ENCODE data around the gene ENO2.

DNA sequence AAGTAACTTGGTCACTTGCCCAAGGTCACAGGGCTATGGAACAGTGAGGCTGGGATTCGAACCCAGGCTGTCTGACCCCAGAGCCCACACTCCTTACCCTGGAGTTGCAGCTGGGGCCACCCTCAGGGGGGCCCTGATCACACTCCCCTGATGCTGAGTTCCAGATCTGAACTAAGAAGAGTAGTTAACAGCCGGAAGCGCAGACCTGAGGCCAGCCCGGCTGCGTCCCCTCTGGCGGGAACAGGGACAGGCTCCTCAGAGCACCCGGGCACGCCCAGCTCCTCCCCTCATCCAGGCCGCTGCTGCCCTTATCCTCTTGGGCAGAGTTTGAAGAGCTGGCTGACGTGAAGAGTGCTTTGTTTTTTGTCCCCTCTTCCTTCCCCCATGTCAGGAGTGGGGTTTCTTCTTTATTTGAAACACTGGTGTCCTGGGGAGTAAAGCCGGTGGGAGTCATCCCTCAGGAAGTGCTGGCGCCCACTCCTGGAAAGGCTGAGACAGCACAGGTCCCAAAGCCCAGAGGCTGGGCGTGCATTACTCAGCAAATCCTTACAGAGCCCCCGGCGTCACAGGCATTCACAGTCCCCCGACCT is 47.4 kb downstream of the ENO2 start:
- TF ChIP-seq, protein P1, sequence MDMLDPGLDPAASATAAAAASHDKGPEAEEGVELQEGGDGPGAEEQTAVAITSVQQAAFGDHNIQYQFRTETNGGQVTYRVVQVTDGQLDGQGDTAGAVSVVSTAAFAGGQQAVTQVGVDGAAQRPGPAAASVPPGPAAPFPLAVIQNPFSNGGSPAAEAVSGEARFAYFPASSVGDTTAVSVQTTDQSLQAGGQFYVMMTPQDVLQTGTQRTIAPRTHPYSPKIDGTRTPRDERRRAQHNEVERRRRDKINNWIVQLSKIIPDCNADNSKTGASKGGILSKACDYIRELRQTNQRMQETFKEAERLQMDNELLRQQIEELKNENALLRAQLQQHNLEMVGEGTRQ (IDR thresholded peaks at IDR 0.05; ENCODE audit: borderline replicate concordance, low read depth, low read length): no peak
- peak; percentile 56 for TF ChIP-seq CTCF (IDR thresholded peaks at IDR 0.05)

Measured in SK-N-SH (cell line).